Right renal cortex interstitium (tissue), 3 donors: ENCODE measurements around the gene KRT24. TPM values are rescaled to one million over a fixed set of nuclear protein-coding genes. Genes with fewer than 3 reads are reported as not detected.

Source experiments
- DNase-seq, 3 donors: peaks; one replicate each; pipeline ENCODE4 v3.0.0-alpha.2; 2013; ENCODE audit warnings: low read depth in 3 of 3, low spot score in 2 of 3
- polyA plus RNA-seq, 3 donors: library from polyadenylated mRNA; unstranded; fragments of 120-200 nt; gene quantifications; one replicate each; pipeline ENCODE4 v1.2.1, GENCODE V29; 2013; ENCODE audit not compliant: insufficient read length in 3 of 3

KRT24 gene
- polyA plus RNA-seq, 3 donors: not detected

DNA sequence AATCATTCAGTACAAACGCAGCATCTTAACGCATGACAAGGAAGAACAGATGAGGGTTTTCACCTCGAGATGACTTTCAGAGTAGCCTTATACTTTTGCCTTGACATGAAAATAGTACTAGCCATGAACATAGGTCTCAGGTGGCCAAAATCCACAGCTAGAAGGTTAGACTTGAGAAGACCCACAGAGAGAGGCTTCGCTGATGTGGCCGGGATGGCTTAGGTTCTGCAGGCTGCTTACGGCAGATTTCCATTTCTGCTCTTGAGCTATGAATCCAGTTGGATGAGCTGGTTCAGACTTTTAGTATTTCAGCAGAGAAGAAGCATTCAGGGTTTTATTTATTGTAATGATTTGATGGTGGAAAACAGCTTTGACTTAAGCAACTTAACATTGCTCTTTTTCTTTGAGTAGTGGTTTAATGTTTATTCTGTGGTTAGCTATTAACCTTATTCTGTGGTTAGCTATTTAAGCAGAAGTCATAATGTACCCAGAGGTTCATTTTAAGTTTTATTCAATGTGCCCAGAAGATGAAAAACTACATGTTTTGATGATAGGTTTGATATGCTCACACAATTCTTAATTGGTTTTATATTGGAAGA is 7.6 kb downstream of the KRT24 start:
- no peak for DNase-seq

DNA sequence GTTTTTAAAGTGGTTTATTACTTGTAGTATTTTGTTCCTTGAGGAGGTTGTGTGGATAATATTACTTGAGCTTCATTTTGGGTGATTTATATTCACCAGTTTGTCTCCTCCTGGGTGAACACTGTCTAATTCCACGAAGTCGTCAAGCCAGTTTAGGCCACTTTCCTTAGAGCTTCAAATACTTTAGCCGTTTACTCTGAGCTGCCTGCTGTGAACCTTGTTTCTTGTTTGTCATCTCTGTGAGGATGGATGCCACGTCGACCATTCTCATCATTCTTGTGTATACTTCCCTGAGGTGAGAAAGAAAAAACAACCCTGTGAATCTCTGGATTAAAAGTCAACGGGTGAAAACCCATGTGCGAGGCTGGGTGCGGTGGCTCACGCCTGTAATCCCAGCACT is 9.0 kb downstream of the KRT24 start:
- DNase-seq: no peak

DNA sequence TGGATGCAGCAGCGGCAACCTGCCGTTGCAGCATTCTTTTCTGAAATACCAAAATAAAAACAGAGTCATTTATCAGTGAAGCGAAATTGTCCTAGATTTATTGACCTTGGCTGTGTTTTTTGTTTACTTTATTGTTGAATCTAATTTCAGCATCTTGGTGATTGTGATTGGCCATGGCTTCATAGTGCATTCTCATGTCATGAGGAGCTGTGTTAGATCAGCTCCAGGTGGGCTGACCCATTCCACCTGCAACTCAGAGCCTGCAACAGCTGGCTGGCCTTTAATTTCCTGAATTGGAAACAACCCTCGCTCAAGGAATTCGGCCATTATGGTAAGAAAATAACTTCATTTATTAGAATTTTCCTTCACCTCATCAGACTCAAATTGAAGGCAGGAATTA is 16.4 kb downstream of the KRT24 start:
- no peak for DNase-seq

DNA sequence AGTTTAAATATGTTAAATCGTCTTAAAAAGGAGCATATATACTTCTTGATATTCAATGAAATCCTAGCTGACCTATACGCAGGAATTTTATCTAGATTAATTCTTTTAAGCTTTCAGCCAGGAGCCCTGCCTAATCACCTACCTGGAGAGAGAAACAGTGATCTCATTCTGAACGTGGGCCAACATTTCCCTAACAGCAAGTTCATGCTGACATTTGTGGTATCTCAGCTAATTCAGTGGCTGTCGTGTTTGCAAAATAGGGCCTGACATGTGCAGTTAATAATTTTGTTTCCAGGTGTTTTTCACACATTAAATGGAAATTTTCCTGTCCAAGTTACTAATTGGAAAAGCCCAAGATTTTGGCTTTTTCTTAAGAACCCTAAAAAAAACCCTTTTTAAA is 17.4 kb downstream of the KRT24 start:
- DNase-seq: no peak

DNA sequence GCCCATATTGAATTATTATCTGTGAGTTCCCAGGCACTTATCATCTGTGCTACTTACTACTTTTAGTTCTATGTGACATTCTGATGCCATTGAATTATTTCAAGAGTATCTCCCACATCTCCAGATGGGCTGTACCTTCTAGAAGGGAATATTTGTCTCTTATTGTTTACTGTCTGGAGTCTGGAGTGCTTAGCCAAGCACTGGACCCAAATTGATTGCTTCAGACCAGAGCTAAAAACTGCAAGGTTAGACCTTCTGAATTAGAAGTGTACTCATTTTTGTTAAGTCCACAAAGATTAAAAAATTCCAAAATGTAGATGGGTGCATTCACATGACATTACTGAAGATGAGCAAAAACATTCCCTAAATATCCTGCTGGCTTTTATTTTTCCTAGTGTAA is 22.6 kb downstream of the KRT24 start:
- no peak for DNase-seq

DNA sequence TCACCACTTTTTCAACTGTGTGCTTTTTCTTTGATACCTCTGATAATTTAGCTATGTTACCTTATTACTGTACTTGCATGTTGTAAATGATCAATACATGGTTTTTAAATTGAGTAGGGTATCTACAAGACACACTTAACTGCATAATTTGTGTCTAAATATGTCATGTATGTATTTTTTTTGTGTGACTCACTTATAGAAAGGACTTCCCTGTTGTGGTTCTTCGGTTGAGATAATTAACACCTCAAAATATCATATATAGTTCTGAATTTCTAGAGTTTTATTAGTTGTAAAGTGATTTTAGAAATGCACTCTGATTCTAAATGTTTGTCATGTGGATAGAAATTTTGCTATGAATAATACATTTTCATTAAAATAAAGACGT is 24.0 kb downstream of the KRT24 start:
- DNase-seq: no peak

DNA sequence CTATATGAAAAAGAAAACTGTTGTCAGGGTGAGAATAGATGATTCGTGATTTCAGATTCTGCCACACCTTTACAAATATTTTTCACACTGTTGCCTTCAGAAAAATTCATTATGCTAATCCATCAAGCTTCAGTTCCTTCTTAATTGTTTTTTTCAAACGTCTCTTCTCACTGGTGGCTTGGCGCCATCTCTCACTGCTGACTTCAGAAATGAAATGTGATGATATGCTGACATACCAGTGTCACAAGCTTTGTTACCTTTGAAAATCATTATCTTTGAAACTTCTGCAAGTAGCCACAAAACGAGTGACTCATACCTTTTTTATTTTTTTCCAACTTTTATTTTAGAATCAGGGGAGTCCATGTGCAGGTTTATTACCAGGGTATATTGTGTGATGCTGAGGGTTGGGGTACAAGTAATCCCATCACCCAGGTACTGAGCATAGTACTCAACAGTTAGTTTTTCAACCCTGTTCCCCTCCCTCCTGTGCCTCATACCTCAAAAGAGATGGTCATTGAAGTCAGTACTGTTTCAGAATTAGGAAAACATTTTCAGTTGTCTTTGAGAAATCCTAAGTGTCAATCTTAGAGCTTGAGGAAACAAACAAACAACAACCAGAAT is 24.5 kb downstream of the KRT24 start:
- no peak for DNase-seq

DNA sequence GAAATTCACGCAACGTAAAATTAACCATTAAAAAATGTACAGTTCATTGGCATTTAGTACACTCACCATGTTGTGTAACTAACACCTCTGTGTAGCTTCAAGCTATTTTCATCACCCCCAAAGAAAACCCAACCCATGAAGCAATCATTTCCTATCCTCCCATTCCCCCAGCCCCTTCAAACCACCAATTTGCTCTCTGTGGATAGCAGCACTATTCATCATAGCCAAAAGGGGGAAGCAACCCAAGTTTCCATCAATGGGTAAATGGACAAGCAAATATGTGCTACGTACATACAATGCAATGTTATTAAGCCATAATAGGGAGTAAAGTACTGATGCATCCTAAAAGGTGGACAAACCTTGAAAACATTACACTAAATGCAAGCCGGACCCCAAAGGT is 27.6 kb downstream of the KRT24 start:
- DNase-seq: no peak

DNA sequence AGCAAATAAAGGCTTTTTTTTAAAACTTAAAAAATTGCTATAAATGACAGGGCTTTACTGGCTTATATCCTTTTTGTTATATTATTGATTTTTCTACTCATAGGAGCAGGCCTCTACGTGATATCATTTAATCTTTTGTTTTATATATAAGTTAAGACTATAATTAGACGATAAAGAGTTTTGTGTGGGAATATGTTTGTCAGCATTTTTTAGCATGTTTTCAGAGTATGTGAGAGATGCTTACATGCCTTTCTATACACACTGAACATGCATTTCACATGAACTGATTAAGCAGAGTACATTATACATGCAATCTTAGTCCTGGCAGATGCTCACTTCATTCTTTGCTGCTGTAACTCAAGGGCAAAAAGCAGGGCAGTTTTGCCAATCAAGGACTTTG is 30.9 kb downstream of the KRT24 start:
- no peak for DNase-seq

DNA sequence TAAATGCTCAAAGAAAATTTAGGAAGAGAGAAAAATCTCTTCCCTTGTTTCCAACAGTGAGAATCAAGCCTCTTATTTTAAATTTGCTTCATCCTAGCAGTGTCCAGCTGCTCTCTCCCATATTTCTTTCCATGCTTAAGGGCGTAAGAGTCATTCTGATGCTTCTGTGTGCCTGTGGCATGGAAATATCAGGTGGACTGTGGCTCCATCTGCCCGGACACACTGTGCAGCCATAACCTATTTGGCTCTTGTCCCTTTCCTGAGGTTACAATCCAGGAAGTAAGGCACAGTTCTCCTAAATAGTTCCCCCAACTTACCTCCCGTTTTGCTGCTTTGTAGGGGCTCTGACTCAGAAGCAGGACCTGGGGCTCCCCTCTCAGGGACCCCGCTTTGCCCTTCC is 32.3 kb downstream of the KRT24 start:
- DNase-seq: no peak

DNA sequence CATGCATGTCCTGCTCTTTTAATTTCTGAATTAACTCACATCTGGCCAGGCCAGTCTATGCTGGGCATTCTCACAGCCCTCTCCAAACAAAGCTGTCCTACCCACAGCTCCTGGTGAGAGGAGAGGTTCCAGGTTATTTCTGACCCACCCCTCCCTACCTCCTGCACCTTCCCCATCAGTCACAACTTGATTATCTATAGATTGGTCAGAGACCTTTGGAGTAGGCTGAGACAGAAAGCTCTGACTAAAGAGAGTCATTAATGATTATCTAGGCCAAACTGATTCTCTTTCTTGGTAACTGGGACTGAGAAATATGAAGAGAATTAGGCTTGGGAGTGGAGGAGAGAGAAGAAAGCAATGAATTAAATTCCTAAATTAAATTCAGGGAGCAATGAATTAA is 37.2 kb downstream of the KRT24 start:
- no peak for DNase-seq

DNA sequence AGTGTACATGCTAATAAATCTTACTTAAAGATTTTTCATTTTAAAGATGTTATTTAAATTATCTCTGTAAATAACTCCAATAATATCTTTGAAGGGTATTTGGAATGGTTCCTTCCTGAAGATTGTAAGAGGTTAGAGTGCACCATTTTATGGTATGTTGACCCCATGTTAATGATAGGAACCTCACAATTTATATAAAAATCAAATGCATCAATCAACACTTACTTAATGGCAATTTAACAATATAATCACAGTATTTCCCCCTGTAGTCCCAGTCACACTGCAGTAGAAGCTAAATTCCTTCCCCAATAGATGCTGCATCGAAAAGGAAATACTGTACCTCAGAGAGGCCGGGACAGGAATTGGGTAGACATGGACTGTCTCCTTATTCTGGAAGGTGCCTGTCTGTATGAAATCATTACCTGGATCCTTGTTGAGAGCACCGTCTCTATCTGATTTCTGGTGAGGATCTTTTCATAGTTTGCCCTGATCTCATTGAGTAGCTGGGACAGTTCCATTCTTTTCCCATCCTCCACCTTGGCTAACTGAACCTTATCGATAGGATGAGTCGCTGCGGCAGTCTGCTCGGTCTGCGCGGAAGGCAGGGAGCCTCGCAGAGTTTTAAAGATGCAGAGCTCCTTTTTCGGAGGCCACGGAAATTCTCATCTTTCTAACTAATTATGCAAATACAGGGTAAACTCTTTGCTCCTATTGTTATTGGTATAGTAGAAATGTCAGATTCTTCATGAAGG is 38.8 kb downstream of the KRT24 start, which contains the start of gene KRT222:
Gene KRT222 (minus strand): TSS at position 596 of the 752 bp plus-strand sequence. CDS start 78 bp downstream, at position 518.
- no peak for DNase-seq

DNA sequence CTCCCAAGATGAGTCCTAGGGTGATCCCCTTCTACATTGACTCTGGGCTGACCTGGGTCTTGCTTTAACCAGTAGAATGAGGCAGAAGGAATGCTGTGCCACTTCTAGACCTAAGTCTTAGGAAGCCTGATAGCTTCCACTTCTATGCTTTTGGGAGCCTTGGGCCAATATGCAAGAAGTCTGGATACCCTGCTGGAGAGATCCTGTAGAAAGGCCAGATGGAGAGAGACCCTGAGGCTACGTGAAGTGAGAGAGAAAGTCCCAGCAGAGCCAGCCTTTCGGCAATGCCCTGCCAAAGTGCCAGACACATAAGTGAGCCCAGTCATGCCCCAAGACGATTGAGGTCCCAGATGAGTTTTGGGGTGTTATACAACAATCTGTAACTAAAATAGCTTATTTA is 40.3 kb downstream of the KRT24 start:
- no peak for DNase-seq

DNA sequence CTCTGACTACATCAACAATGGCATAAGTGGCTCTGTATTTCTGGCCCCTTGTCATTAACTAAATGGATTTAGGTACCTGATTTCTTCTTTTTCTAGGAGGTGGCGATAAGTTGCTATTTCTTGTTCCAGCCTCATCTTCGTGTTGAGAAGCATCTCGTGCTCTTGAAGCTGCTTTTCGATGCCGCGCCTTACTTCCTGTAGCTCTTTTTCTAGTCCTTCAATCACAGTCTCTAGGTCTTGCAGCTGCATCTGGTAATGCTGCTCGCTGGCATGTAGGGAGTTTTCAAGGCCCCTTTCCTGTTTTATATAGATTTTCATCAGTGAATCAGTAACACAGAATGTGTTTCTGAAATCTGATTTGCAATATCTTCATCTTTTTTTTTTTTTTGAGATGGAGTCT is 43.6 kb downstream of the KRT24 start:
- no peak for DNase-seq

DNA sequence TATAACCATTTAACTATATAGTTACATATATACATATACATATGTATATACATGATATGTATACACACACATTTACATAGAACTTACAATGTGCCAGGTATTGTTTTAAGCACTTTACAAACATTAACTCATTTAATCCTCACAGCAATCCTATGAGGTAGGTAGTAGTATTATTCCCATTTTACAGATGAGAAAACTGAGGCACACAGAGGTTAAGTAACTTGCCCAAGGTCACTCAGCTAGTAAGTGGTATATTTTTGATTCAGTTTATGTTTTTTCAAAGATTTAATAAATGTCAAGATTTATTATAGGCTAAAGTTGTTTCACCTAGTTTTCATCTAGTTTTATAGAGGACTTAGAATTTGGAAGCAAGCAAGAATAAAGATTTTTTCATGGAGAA is 45.2 kb downstream of the KRT24 start:
- DNase-seq: no peak

DNA sequence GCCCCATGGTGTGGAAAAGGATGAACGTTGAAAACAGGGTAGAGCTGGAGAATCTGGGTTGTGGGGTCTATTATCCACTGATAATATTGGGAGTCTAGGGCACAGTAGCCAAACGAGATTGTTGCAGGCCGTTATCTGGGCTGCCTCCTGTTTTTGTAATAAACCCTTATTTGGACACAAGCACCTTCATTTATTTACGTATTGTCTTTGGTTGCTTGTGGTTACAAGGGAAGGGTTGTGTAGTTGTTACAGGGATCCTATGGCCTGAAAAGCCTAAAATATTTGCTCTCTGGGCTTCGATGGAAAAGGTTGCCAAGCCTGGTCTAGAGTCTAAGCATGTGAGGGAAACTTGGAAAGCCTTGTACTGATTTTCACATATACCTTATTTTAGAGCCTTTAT is 51.6 kb downstream of the KRT24 start:
- no peak for DNase-seq

DNA sequence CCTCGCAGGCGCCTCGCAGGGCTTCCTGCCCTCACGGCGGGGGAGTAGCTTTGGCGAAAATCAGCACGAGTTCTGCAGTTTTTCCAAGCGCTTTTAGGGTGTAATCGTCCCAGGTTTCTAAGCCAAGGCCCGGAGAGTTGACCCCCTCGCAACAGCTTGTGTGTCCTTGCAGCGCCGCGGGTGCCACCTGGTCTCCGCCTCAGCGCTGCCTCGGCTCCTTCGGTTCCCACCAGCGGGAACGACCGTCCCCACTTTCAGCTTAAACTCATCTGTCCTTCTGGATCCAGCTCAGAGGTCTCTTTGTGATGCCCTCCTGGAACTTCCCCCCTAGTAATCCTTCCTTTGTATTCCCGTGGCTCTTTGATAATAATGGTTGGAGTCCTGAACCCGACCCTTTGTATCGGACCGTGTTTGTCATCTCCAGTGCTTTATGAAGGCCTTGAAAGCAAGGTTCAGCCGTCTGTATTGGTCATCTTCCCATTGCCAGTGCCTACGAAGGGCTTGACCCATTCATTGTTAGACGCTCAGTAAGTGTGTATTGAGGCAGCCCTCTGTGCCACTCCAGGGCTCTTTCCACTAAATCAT is 55.1 kb downstream of the KRT24 start:
- DNase-seq: peak; percentile 69 to 77 (median 74)

Other genes with a start within 250 kb of the KRT24 start
- gene TNS4, start 202.1 kb downstream of the KRT24 start, polyA plus RNA-seq: under 1 TPM in 2 of 3 donors, not detected in 1; 0.06 to 0.17 TPM
- gene CCR7, start 138.3 kb downstream of the KRT24 start, polyA plus RNA-seq: under 1 TPM; 0.21 to 0.40 (median 0.24) TPM
- gene SMARCE1, start 55.9 kb downstream of the KRT24 start, polyA plus RNA-seq: 100 to 1,000 TPM; 272 to 303 (median 302) TPM
- gene KRT222, start 38.6 kb downstream of the KRT24 start, polyA plus RNA-seq: under 1 TPM in 2 of 3 donors, not detected in 1; 0.14 to 0.24 TPM
- gene KRT25, start 51.6 kb upstream of the KRT24 start, polyA plus RNA-seq: under 1 TPM in 2 of 3 donors, not detected in 1; 0.07 TPM
- not detected for gene KRT26, start 68.4 kb upstream of the KRT24 start, polyA plus RNA-seq
- not detected for gene KRT27, start 78.8 kb upstream of the KRT24 start, polyA plus RNA-seq
- not detected for gene KRT28, start 96.2 kb upstream of the KRT24 start, polyA plus RNA-seq
- gene KRT10, start 118.9 kb upstream of the KRT24 start, polyA plus RNA-seq: 10 to 100 TPM; 33.0 to 44.7 (median 41.0) TPM
- not detected for gene KRT12, start 163.5 kb upstream of the KRT24 start, polyA plus RNA-seq
- gene KRT20, start 181.5 kb upstream of the KRT24 start, polyA plus RNA-seq: under 1 TPM in 2 of 3 donors, not detected in 1; 0.17 to 0.37 TPM
- 1 to 10 TPM in 2 of 3 donors, under 1 TPM in 1; 0.45 to 2.2 (median 2.0) TPM for gene KRT23, start 233.9 kb upstream of the KRT24 start, polyA plus RNA-seq